Tibial nerve (tissue), 3 donors: Measurements from ENCODE around the gene ALDH3B1.

Experiments used
- POLR2A ChIP-seq, 2 donors: fragments of 450-650 bp; IDR thresholded peaks; one replicate each; pipeline ENCODE4 v1.6.1; 2017; ENCODE audit warnings: antibody characterized with exemption in 2 of 2, mild to moderate bottlenecking in 2 of 2, moderate library complexity in 2 of 2
- TF ChIP-seq, protein P1 (sequence below), 5 experiments: fragments of 200-600 bp in 3 of 5; fragments of 450-650 bp in 2 of 5; sonication (generic) in 3 of 5; IDR thresholded peaks; one replicate each; pipeline ENCODE4 v1.5.1; 2016 to 2019; ENCODE audit warnings: antibody characterized with exemption in 5 of 5, mild to moderate bottlenecking in 3 of 5, moderate library complexity in 2 of 5

DNA sequence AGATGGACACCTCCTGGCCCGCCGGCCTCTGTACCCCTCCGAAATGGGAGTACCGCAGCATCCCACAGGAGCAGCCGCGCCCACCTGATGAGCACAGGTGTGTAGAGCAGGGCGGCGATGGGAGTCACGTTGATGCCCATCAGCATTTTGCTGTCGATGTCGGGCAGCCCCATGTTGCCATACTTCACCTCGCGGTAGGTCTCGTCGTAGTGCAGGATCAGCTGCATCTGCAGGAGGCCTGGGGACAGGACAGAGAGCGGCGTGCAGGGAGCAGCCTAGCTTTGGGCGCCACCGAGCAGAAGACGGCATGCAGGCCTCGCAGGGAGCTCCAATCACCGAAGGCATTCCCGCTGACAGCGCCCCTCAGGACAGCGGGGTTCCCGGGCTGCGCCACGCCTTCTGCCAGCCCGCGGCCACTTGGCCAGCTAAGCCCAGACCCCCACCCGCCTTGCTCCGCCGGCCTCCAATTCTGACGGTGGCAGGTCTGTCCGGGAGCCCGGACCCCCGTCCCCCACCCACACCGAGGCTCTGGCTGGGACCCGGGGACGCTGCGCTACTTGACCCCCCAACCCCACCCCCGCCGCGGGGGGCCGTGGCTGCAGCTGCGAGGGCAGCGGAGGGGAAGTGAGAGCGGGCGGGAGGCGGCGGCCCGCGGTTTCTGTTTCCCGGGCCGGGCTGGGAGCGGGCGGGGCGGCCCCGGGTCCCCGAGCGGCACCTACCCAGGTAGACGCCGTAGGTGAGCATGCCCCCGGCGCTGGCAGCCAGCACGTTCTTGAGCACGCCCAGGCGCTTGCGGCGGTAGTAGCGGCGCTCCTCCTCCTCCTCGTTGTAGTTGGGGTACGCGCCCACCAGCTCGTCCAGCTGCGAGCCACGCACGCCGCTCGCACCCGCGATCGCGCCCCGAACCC is 6.9 kb upstream of the ALDH3B1 start:
- TF ChIP-seq, protein P1, sequence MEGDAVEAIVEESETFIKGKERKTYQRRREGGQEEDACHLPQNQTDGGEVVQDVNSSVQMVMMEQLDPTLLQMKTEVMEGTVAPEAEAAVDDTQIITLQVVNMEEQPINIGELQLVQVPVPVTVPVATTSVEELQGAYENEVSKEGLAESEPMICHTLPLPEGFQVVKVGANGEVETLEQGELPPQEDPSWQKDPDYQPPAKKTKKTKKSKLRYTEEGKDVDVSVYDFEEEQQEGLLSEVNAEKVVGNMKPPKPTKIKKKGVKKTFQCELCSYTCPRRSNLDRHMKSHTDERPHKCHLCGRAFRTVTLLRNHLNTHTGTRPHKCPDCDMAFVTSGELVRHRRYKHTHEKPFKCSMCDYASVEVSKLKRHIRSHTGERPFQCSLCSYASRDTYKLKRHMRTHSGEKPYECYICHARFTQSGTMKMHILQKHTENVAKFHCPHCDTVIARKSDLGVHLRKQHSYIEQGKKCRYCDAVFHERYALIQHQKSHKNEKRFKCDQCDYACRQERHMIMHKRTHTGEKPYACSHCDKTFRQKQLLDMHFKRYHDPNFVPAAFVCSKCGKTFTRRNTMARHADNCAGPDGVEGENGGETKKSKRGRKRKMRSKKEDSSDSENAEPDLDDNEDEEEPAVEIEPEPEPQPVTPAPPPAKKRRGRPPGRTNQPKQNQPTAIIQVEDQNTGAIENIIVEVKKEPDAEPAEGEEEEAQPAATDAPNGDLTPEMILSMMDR (IDR thresholded peaks at IDR 0.05) = no peak
- no peak for TF ChIP-seq POLR2A (IDR thresholded peaks at IDR 0.05)
